ENCODE results near the gene UBXN11. TPM values are rescaled to one million over a fixed set of nuclear protein-coding genes. Genes with fewer than 3 reads are reported as not detected.
A peak's percentile ranks its signal among the peaks of the same experiment; 100 is the strongest.

UBXN11 gene
- total and polyA plus RNA-seq, 2 of the 13 experiments (the other 11 are each of a cell fraction or from before 2014, with no cell fraction given) = 9.3 to 10.4 TPM

DNA sequence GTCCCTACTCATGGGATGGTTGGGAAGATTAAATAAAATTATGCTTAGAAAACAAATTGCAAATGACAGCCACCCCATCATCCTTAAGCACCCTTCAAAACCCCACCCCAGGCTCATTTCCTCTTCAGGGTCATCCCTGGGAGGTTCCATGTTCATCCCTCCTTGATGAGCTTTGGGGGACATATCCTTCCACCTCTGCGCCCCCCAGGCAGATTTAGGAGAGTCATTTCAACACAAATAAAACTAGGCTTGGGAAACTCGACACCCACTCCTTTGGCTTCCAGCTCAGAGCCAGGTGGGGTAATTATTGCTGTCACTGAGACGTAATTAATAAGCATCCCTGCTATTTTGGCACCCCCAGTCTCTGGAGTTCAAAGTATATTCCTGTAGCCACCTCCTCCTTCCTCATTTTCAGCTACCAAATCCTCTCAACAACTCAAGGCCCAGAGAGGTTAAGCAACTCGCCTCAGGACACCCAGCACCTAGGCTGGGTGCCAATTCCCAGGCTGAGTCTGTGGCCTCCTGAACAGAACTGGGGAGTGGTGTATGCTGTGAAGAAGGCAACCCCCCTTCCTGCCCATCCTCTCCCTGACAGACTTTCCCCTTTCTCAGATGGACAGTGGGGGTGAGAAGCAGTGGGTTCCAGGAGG is 46.9 kb upstream of the UBXN11 start:
- no peak for DNase-seq (ENCODE audit: low spot score)
- Histone ChIP-seq H3K4me1 (ENCODE audit: insufficient read depth, low read length) (peaks cover 95% of the 10 kb centered on the region), H3K9me3 (ENCODE audit: low read length) (no peaks in the 10 kb centered on the region), H4K20me1 (ENCODE audit: insufficient read depth, low read length) (no peaks in the 10 kb centered on the region), H3K4me2 (ENCODE audit: low read depth, low read length) (peak overlapping the region; percentile 90), H2AFZ (ENCODE audit: low read length) (no peak overlapping the region), H3K36me3 (replicated peaks in 1 of 2; ENCODE audit: control insufficient read depth in 1 of 2, insufficient read depth in 2 of 2, low read length in 2 of 2) (no peaks in the 10 kb centered on the region), H3K79me2 (ENCODE audit: insufficient read depth, low read length) (peaks cover 5% of the 10 kb centered on the region), H3K4me3 (replicated peaks in 1 of 3; ENCODE audit: insufficient read depth in 1 of 3, low read depth in 2 of 3, low read length in 3 of 3) (peak overlapping the region in 2 of 3 experiments; percentile 6 to 64; a peak in 4 of 6 replicates), H3K27ac (ENCODE audit: extremely low read length, insufficient read depth, low read length) (peak overlapping the region; percentile 100), H3K9ac (ENCODE audit: insufficient read depth, low read depth, low read length) (peak overlapping the region; percentile 97), H3K27me3 (ENCODE audit: control insufficient read depth in 1 of 2, insufficient read depth in 2 of 2, low read length in 2 of 2) (no peaks in the 10 kb centered on the region)
- intact Hi-C loops (cut with micrococcal nuclease; ENCODE audit: unreplicated experiment) (no loop called here), in situ Hi-C loops (cut with HindIII; ENCODE audit: extremely low pct_ligation_motif_present, low pct_unique_long_range_greater_than_20kb) (no loop called here)
- CTCF ChIA-PET (ENCODE audit: low intra/inter-chr PET ratio, low total read pairs) = no interaction called here
- FAIRE-seq = no peak
- no peak for ATAC-seq
- POLR2A ChIA-PET = interaction anchor here (0.8 kb wide), 1 partner anchor 26 kb away, joined by 3 read pairs; no protein-coding TSS in a partner anchor
- WGBS (ENCODE audit: low lambda C conversion rate) = 86% methylated on average over 4 of the region's 4 CpGs
- no TSS peak for BruUV-seq (replicated peaks)
- peak; percentile 91 for TF ChIP-seq ZMYM3 (CRISPR knock-in tag; IDR thresholded peaks at IDR 0.05)
- TF ChIP-seq ZSCAN20 (CRISPR knock-in tag; IDR thresholded peaks at IDR 0.05; ENCODE audit: borderline replicate concordance) = no peak
- TF ChIP-seq SSRP1 (CRISPR knock-in tag; IDR thresholded peaks at IDR 0.05) = no peak
- TF ChIP-seq ZNF768 (CRISPR knock-in tag; IDR thresholded peaks at IDR 0.05) = peak; percentile 99

DNA sequence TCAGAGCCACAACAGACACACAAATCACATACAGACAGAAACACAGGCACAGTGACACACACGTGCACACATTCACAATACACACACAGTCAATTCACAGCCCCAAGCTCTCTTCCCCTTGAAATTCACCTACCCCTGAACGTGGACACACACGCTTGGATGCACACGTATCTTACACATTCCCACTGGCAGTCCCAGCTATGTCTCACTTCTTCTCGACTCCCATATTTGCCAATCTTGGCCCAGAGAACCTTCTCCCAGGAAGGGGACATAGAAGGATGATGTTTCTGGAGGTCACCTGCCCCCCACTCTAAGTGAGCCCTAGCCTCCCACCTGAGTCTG is 45.9 kb upstream of the UBXN11 start:
- H3K27ac ChIP-seq (ENCODE audit: extremely low read length, insufficient read depth, low read length) = peak overlapping the region; percentile 100
- no TSS peak for BruUV-seq (replicated peaks)
- CTCF ChIA-PET (ENCODE audit: low intra/inter-chr PET ratio, low total read pairs) = no interaction called here

More for the DNA sequence above, 45.9 kb upstream of the UBXN11 start:
- TF ChIP-seq FOXP1 (IDR thresholded peaks at IDR 0.05) (0 out of 2 replicates have a peak, but pooled peaks have one; percentile 37), FOXP1 (CRISPR knock-in tag; IDR thresholded peaks at IDR 0.05) (no peak), ZNF446 (CRISPR knock-in tag; IDR thresholded peaks at IDR 0.05) (0 out of 2 replicates have a peak, but pooled peaks have one; percentile 32), ZBTB38 (CRISPR knock-in tag; IDR thresholded peaks at IDR 0.05) (peak; percentile 85), SMARCC2 (IDR thresholded peaks at IDR 0.05) (no peak)
- TF ChIP-seq, protein P1, sequence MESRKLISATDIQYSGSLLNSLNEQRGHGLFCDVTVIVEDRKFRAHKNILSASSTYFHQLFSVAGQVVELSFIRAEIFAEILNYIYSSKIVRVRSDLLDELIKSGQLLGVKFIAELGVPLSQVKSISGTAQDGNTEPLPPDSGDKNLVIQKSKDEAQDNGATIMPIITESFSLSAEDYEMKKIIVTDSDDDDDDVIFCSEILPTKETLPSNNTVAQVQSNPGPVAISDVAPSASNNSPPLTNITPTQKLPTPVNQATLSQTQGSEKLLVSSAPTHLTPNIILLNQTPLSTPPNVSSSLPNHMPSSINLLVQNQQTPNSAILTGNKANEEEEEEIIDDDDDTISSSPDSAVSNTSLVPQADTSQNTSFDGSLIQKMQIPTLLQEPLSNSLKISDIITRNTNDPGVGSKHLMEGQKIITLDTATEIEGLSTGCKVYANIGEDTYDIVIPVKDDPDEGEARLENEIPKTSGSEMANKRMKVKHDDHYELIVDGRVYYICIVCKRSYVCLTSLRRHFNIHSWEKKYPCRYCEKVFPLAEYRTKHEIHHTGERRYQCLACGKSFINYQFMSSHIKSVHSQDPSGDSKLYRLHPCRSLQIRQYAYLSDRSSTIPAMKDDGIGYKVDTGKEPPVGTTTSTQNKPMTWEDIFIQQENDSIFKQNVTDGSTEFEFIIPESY (CRISPR knock-in tag; IDR thresholded peaks at IDR 0.05) = 0 out of 2 replicates have a peak, but pooled peaks have one; percentile 1
- TF ChIP-seq, protein P2, sequence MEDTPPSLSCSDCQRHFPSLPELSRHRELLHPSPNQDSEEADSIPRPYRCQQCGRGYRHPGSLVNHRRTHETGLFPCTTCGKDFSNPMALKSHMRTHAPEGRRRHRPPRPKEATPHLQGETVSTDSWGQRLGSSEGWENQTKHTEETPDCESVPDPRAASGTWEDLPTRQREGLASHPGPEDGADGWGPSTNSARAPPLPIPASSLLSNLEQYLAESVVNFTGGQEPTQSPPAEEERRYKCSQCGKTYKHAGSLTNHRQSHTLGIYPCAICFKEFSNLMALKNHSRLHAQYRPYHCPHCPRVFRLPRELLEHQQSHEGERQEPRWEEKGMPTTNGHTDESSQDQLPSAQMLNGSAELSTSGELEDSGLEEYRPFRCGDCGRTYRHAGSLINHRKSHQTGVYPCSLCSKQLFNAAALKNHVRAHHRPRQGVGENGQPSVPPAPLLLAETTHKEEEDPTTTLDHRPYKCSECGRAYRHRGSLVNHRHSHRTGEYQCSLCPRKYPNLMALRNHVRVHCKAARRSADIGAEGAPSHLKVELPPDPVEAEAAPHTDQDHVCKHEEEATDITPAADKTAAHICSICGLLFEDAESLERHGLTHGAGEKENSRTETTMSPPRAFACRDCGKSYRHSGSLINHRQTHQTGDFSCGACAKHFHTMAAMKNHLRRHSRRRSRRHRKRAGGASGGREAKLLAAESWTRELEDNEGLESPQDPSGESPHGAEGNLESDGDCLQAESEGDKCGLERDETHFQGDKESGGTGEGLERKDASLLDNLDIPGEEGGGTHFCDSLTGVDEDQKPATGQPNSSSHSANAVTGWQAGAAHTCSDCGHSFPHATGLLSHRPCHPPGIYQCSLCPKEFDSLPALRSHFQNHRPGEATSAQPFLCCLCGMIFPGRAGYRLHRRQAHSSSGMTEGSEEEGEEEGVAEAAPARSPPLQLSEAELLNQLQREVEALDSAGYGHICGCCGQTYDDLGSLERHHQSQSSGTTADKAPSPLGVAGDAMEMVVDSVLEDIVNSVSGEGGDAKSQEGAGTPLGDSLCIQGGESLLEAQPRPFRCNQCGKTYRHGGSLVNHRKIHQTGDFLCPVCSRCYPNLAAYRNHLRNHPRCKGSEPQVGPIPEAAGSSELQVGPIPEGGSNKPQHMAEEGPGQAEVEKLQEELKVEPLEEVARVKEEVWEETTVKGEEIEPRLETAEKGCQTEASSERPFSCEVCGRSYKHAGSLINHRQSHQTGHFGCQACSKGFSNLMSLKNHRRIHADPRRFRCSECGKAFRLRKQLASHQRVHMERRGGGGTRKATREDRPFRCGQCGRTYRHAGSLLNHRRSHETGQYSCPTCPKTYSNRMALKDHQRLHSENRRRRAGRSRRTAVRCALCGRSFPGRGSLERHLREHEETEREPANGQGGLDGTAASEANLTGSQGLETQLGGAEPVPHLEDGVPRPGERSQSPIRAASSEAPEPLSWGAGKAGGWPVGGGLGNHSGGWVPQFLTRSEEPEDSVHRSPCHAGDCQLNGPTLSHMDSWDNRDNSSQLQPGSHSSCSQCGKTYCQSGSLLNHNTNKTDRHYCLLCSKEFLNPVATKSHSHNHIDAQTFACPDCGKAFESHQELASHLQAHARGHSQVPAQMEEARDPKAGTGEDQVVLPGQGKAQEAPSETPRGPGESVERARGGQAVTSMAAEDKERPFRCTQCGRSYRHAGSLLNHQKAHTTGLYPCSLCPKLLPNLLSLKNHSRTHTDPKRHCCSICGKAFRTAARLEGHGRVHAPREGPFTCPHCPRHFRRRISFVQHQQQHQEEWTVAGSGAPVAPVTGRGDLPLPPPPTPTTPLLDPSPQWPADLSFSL (CRISPR knock-in tag; IDR thresholded peaks at IDR 0.05) = peak; percentile 93
- no peaks in the 10 kb centered on the region for H3K9me3 ChIP-seq (ENCODE audit: low read length)
- 66% methylated on average over 5 of the region's 5 CpGs for WGBS (ENCODE audit: low lambda C conversion rate)
- H3K4me3 ChIP-seq (replicated peaks in 1 of 3; ENCODE audit: insufficient read depth in 1 of 3, low read depth in 2 of 3, low read length in 3 of 3) = peak overlapping the region in 2 of 3 experiments; percentile 22 to 64; a peak in 4 of 6 replicates
- H3K79me2 ChIP-seq (ENCODE audit: insufficient read depth, low read length) = peaks cover 5% of the 10 kb centered on the region
- no peak for ATAC-seq
- H3K4me1 ChIP-seq (ENCODE audit: insufficient read depth, low read length) = peaks cover 94% of the 10 kb centered on the region
- peak; percentile 66 for FAIRE-seq
- H3K4me2 ChIP-seq (ENCODE audit: low read depth, low read length) = peak overlapping the region; percentile 90
- no peak for DNase-seq (ENCODE audit: low spot score)
- intact Hi-C loops (cut with micrococcal nuclease; ENCODE audit: unreplicated experiment) (no loop called here), in situ Hi-C loops (cut with HindIII; ENCODE audit: extremely low pct_ligation_motif_present, low pct_unique_long_range_greater_than_20kb) (no loop called here)
- no peaks in the 10 kb centered on the region for H3K27me3 ChIP-seq (ENCODE audit: control insufficient read depth in 1 of 2, insufficient read depth in 2 of 2, low read length in 2 of 2)
- POLR2A ChIA-PET = interaction anchor here (0.6 to 3.6 kb wide), 7 partner anchors 10 to 73 kb away, joined by 3 to 13 read pairs (median 4); partner anchors contain the start of genes SH3BGRL3 and UBXN11
- H3K36me3 ChIP-seq (replicated peaks in 1 of 2; ENCODE audit: control insufficient read depth in 1 of 2, insufficient read depth in 2 of 2, low read length in 2 of 2) = no peaks in the 10 kb centered on the region
- H3K9ac ChIP-seq (ENCODE audit: insufficient read depth, low read depth, low read length) = peak overlapping the region; percentile 97
- no peaks in the 10 kb centered on the region for H4K20me1 ChIP-seq (ENCODE audit: insufficient read depth, low read length)
- no peak overlapping the region for H2AFZ ChIP-seq (ENCODE audit: low read length)
